ENCODE results near the gene USP2. TPM values are rescaled to one million over a fixed set of nuclear protein-coding genes. Genes with fewer than 3 reads are reported as not detected.
A peak's percentile ranks its signal among the peaks of the same experiment; 100 is the strongest.

USP2 gene
- total RNA-seq, 1 experiment from 2014 or later = 0.14 TPM

DNA sequence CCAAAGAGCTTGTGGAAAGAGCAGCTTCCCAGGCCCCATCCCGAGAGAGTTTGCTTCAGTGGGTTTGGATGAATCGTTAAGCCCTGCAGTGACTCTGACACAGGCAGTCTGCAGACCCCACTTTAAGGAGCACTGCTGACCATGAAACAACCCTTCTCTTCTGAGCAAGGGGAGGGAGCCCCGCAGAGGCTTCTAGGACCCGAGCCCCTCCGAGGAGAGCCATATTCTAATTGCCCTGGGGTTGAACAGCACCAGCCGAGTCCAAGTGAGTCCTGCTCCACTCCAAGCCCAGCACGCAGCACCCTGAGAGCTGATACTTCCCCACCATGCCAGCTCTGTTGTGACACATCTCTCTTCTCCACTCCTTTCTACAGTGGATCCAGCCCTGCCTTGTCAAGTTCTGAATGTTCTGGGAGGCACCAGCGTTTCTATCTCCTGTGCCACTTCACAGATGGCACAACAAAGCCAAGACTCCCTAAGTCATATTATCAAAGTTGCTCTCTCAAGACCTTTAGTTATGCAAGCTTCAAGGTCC, 10.4 kb downstream of the USP2 start:
- H3K4me1 Mint-ChIP-seq (ENCODE audit: insufficient read depth, unreplicated experiment) = peaks cover 64% of the 10 kb centered on the region
- H3K27me3 Mint-ChIP-seq (ENCODE audit: insufficient read depth, unreplicated experiment) = no peaks in the 10 kb centered on the region
- CTCF ChIA-PET = interaction anchor here (0.6 to 19.9 kb wide), 13 partner anchors 12 to 745 kb away, joined by 3 to 415 read pairs (median 4); partner anchors contain the start of genes C1QTNF5 and USP2
- peak overlapping the region; percentile 42 for H3K27ac Mint-ChIP-seq (ENCODE audit: low read depth, unreplicated experiment)
- no TSS peak for BruUV-seq (replicated peaks)
- no peaks in the 10 kb centered on the region for H3K9me3 Mint-ChIP-seq (ENCODE audit: unreplicated experiment)
- DNase-seq (ENCODE audit: unreplicated experiment) = no peak
- POLR2A ChIA-PET = interaction anchor here (3.5 to 10.6 kb wide), 2 partner anchors 10 to 14 kb away, joined by 39 to 85 read pairs; no protein-coding TSS in a partner anchor
- peaks cover 4% of the 10 kb centered on the region for H3K36me3 Mint-ChIP-seq (ENCODE audit: insufficient read depth, unreplicated experiment)
- TF ChIP-seq, protein P1, sequence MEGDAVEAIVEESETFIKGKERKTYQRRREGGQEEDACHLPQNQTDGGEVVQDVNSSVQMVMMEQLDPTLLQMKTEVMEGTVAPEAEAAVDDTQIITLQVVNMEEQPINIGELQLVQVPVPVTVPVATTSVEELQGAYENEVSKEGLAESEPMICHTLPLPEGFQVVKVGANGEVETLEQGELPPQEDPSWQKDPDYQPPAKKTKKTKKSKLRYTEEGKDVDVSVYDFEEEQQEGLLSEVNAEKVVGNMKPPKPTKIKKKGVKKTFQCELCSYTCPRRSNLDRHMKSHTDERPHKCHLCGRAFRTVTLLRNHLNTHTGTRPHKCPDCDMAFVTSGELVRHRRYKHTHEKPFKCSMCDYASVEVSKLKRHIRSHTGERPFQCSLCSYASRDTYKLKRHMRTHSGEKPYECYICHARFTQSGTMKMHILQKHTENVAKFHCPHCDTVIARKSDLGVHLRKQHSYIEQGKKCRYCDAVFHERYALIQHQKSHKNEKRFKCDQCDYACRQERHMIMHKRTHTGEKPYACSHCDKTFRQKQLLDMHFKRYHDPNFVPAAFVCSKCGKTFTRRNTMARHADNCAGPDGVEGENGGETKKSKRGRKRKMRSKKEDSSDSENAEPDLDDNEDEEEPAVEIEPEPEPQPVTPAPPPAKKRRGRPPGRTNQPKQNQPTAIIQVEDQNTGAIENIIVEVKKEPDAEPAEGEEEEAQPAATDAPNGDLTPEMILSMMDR (IDR thresholded peaks at IDR 0.05; ENCODE audit: unreplicated experiment) = no peak
- intact Hi-C loops (cut with micrococcal nuclease) = loop anchor here (1.0 kb wide), 1 partner anchor 10 kb away; no protein-coding TSS in a partner anchor
- H3K4me3 Mint-ChIP-seq (ENCODE audit: unreplicated experiment) = no peak overlapping the region

DNA sequence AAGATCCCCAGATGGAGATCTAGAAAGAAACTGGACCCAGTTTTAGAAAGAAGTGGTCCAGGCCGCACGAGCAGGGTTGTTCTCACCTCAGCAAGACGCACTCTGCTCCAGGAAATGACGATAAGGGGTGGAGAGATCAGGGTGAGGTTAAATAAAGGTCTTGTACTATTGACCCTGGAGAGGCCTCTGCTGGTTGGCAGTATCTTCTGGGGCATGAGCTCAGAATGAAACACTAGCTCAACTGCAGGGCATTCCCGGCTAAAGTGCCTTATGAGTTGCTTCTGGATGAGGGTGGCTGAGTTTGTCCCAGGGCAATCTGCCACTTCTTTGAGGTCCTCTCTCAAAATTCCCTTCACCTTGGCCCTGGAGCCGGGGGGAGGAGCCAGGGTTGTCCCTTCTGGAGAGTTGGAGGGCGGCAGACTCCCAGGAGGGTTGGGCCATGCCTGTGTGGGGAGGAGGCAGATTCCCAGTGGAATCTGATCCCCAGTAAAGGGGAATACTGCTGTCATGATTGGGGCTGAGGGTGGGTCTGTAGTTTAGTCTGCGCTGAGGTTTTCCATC, 10.9 kb downstream of the USP2 start:
- intact Hi-C loops (cut with micrococcal nuclease) = loop anchor here (1.0 kb wide), 1 partner anchor 9 kb away; no protein-coding TSS in a partner anchor
- peaks cover 4% of the 10 kb centered on the region for H3K36me3 Mint-ChIP-seq (ENCODE audit: insufficient read depth, unreplicated experiment)
- H3K9me3 Mint-ChIP-seq (ENCODE audit: unreplicated experiment) = no peaks in the 10 kb centered on the region
- POLR2A ChIA-PET = interaction anchor here (0.6 to 10.6 kb wide), 4 partner anchors 9 to 336 kb away, joined by 3 to 85 read pairs (median 22); no protein-coding TSS in a partner anchor
- CTCF ChIA-PET = interaction anchor here (0.6 to 19.9 kb wide), 12 partner anchors 11 to 745 kb away, joined by 3 to 415 read pairs (median 4); partner anchors contain the start of genes C1QTNF5 and USP2
- H3K4me3 Mint-ChIP-seq (ENCODE audit: unreplicated experiment) = no peak overlapping the region
- DNase-seq (ENCODE audit: unreplicated experiment) = no peak
- TF ChIP-seq, protein P1 (IDR thresholded peaks at IDR 0.05; ENCODE audit: unreplicated experiment) = no peak
- H3K27me3 Mint-ChIP-seq (ENCODE audit: insufficient read depth, unreplicated experiment) = no peaks in the 10 kb centered on the region
- peak overlapping the region; percentile 42 for H3K27ac Mint-ChIP-seq (ENCODE audit: low read depth, unreplicated experiment)
- H3K4me1 Mint-ChIP-seq (ENCODE audit: insufficient read depth, unreplicated experiment) = peaks cover 60% of the 10 kb centered on the region
- BruUV-seq (replicated peaks) = no TSS peak

DNA sequence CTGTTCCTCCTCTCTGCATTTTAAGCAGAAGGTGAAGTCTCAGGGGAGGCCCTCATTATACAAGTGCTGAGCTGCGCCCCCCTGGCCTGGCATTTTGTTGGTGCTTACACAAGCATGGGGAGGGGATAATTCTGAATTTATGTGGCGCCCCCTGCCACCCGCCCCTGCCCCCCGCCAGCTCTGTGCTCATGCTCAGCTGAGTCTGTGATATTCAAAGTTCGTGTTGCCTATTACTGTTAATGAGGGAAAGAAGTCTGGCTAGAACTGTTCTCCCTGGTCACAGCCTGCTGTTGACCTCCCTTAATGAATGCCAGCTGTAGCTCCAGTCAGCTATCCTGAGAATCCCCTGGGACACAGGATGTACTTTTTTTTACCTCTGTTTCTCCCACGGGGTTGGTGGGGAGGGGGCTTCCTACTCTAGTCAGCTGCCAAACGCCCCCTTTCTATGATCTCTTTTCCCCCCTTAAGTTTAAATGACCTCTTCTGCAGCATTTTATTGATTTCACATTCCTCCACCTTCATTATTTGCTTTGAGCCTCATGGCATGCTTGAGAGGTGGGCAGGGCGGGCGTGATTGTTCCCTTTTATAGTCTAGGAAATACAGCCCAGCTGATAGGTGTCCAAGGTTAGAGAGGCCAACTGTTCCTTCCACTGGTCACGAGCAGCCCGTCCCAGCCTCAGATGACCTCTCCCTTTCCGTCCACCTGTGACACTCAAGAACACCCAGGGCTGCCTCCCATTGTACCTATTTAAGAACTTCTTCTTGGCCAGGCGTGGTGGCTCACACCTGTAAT, 12.2 kb downstream of the USP2 start:
- peak overlapping the region; percentile 54 for H3K4me3 Mint-ChIP-seq (ENCODE audit: unreplicated experiment)
- peaks cover 71% of the 10 kb centered on the region for H3K4me1 Mint-ChIP-seq (ENCODE audit: insufficient read depth, unreplicated experiment)
- no peak for DNase-seq (ENCODE audit: unreplicated experiment)
- H3K27ac Mint-ChIP-seq (ENCODE audit: low read depth, unreplicated experiment) = peak overlapping the region; percentile 73
- TF ChIP-seq, protein P1 (IDR thresholded peaks at IDR 0.05; ENCODE audit: unreplicated experiment) = no peak
- intact Hi-C loops (cut with micrococcal nuclease) = no loop called here
- no peaks in the 10 kb centered on the region for H3K27me3 Mint-ChIP-seq (ENCODE audit: insufficient read depth, unreplicated experiment)
- no peaks in the 10 kb centered on the region for H3K9me3 Mint-ChIP-seq (ENCODE audit: unreplicated experiment)
- CTCF ChIA-PET = interaction anchor here (0.6 to 19.9 kb wide), 10 partner anchors 10 to 105 kb away, joined by 3 to 415 read pairs (median 8); partner anchors contain the start of gene USP2
- no TSS peak for BruUV-seq (replicated peaks)
- POLR2A ChIA-PET = interaction anchor here (0.6 to 10.6 kb wide), 8 partner anchors 8 to 754 kb away, joined by 3 to 85 read pairs (median 5); no protein-coding TSS in a partner anchor
- H3K36me3 Mint-ChIP-seq (ENCODE audit: insufficient read depth, unreplicated experiment) = peaks cover 4% of the 10 kb centered on the region
